GM10847 (cell line): ENCODE data around the gene NPLOC4.

Experiments used
- POLR2A ChIP-seq: IDR thresholded peaks from 2 replicates; pipeline ENCODE4 v1.6.1; 2011; ENCODE audit not compliant: insufficient read length; ENCODE audit errors: extremely low read depth

The NPLOC4 gene

GRCh38 chr17:81512562-81513371 is 124.1 kb downstream of the NPLOC4 start, which contains the start of gene ACTG1:
Gene ACTG1 (minus strand): TSS chr17:81512799. CDS start chr17:81512354, 445 bp downstream.
- peak; percentile 99 for TF ChIP-seq POLR2A

- TF ChIP-seq POLR2A: peak; percentile 25
These were observed 124.9 kb downstream of the NPLOC4 start for GRCh38 chr17:81511804-81512561.

GRCh38 chr17:81511554-81511803 is 125.4 kb downstream of the NPLOC4 start:
- no peak for TF ChIP-seq POLR2A

GRCh38 chr17:81510785-81511553 is 125.9 kb downstream of the NPLOC4 start:
- TF ChIP-seq POLR2A: no peak

- TF ChIP-seq POLR2A: no peak
These were observed 126.7 kb downstream of the NPLOC4 start for GRCh38 chr17:81509972-81510784.

- no peak for TF ChIP-seq POLR2A
These were observed 127.5 kb downstream of the NPLOC4 start for GRCh38 chr17:81509207-81509971.

GRCh38 chr17:81508639-81509206 is 128.2 kb downstream of the NPLOC4 start:
- peak; percentile 24 for TF ChIP-seq POLR2A
